Effector memory CD8-positive, alpha-beta T cell (primary cell): ENCODE measurements around the gene MAD1L1.
"Not testable (repeated sequence)": the region's sequence is repeated elsewhere in the genome, so short reads cannot be mapped to it uniquely, and the experiment has no call there.

ENCODE experiments used
- ATAC-seq: fragments of 150-1000 bp; cut with Tn5 transposase; replicated peaks from 2 replicates; pipeline ENCODE4 v1.10.0; 2021; ENCODE audit warnings: mild to moderate bottlenecking, moderate library complexity
- DNase-seq, 3 experiments: peaks; one replicate each; pipeline ENCODE4 v3.0.0; 2021
- H3K27ac Mint-ChIP-seq, 2 donors: one replicate each; pipeline ENCODE4 v1.8.0; 2022; ENCODE audit warnings: mild to moderate bottlenecking in 2 of 2, mixed read lengths in 2 of 2, moderate library complexity in 2 of 2
- H3K27me3 Mint-ChIP-seq, 2 donors: one replicate each; pipeline ENCODE4 v1.8.0; 2022; ENCODE audit warnings: mixed read lengths in 2 of 2
- H3K36me3 Mint-ChIP-seq: one replicate; pipeline ENCODE4 v1.8.0; 2022; ENCODE audit warnings: mild to moderate bottlenecking, moderate library complexity, mixed read lengths; ENCODE audit not compliant: insufficient read depth
- H3K4me1 Mint-ChIP-seq, 2 donors: one replicate each; pipeline ENCODE4 v1.8.0; 2022; ENCODE audit warnings: low read depth in 2 of 2, mixed read lengths in 2 of 2
- H3K4me3 Mint-ChIP-seq, 2 donors: one replicate each; pipeline ENCODE4 v1.8.0; 2022; ENCODE audit warnings: mild to moderate bottlenecking in 2 of 2, mixed read lengths in 2 of 2, moderate library complexity in 2 of 2
- H3K9me3 Mint-ChIP-seq, 2 donors: one replicate each; pipeline ENCODE4 v1.8.0; 2022; ENCODE audit warnings: mixed read lengths in 2 of 2

The MAD1L1 gene

DNA sequence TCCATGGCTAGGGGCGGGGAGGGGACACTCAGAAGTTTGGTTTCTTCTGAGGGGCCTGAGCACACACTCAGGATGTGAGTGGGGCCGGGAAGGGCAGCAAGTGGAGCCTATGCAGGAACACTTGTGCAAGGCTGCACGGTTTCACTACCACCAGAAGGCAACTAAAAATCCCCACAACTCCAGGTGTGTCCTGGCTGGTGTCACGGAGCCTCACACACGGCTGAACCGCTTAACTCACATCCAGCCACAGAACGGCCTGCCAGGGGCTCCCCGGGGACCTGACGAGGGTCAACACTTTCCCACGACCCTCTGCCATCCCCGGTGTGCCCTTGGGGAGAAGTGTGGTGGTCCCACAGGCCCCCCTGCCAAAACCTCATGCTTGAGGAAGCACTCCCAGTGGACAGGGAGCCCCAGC lies 388.8 kb downstream of the MAD1L1 start:
- DNase-seq, result no peak
- no peaks in the 10 kb centered on the region for H3K9me3 Mint-ChIP-seq
- no peak for ATAC-seq
- H3K36me3 Mint-ChIP-seq, result peaks cover 17% of the 10 kb centered on the region
- no peak overlapping the region for H3K27ac Mint-ChIP-seq
- H3K4me3 Mint-ChIP-seq, result no peak overlapping the region
- H3K27me3 Mint-ChIP-seq, result no peaks in the 10 kb centered on the region
- H3K4me1 Mint-ChIP-seq, result peaks cover 4 to 19% of the 10 kb centered on the region in 2 donors

- Mint-ChIP-seq H3K4me1 (peaks cover 4 to 16% of the 10 kb centered on the region in 2 donors), H3K36me3 (peaks cover 17% of the 10 kb centered on the region), H3K27me3 (no peaks in the 10 kb centered on the region), H3K9me3 (no peaks in the 10 kb centered on the region), H3K4me3 (no peak overlapping the region), H3K27ac (no peak overlapping the region)
- ATAC-seq, result no peak
- DNase-seq, result no peak
Observed at GRCh38 chr7:1843271-1843861, 389.4 kb downstream of the MAD1L1 start.

GRCh38 chr7:1842321-1843221 lies 390.2 kb downstream of the MAD1L1 start:
- no peak for DNase-seq
- ATAC-seq, result no peak
- H3K27ac Mint-ChIP-seq, result peak overlapping the region in 1 of 2 donors; percentile 80
- H3K27me3 Mint-ChIP-seq, result no peaks in the 10 kb centered on the region
- H3K9me3 Mint-ChIP-seq, result no peaks in the 10 kb centered on the region
- H3K4me1 Mint-ChIP-seq, result peaks cover 5 to 21% of the 10 kb centered on the region in 2 donors
- H3K4me3 Mint-ChIP-seq, result no peak overlapping the region
- H3K36me3 Mint-ChIP-seq, result peaks cover 23% of the 10 kb centered on the region

DNA sequence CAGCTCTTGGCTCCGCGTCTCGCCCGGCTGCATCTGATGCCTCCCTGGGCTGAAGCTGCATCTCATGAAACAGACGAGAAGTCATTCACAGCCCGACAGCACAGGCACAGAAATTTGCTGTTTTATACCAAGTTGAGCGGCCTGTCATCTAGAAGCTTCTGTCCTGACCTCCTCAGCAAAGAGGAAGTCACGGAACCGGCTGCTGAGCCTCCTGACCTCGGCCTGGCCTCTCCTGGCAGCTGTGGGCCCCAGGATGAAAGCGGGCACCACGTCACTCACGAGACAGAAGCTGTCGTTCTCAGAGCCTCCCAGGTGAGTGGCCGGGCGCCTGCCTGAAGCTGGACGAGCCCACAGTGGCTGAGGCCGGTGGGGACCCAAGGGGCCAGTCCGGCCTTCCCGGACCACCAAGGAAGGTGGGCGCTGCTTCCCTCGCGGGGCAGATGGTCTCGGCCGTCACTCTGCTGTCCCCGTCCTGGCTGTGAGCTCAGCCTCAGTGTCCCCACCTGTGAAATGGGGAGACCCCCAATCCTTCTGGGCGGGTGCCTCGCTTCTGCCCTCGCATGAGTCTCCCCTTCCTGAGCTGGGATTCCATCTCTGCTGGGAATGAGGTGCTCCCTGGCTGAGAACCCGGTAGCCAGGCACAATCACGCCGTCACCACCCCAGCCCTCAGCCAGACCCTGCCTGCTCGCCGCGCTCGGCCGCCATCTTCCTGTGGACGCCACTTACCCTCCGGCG lies 391.3 kb downstream of the MAD1L1 start:
- DNase-seq, H3K9me3 Mint-ChIP-seq, H3K4me3 Mint-ChIP-seq, ATAC-seq, H3K27me3 Mint-ChIP-seq: not testable (repeated sequence)
- Mint-ChIP-seq H3K36me3 (peaks cover 25% of the 10 kb centered on the region), H3K4me1 (peaks cover 5 to 18% of the 10 kb centered on the region in 2 donors), H3K27ac (peak overlapping the region in 1 of 2 donors; percentile 80)

- Mint-ChIP-seq H3K36me3 (peaks cover 25% of the 10 kb centered on the region), H3K4me1 (peaks cover 3 to 18% of the 10 kb centered on the region in 2 donors)
- not testable (repeated sequence) for H3K27me3 Mint-ChIP-seq, H3K27ac Mint-ChIP-seq, DNase-seq, H3K4me3 Mint-ChIP-seq, ATAC-seq, H3K9me3 Mint-ChIP-seq
Observed at GRCh38 chr7:1840744-1841143, 392.0 kb downstream of the MAD1L1 start.

- no peak overlapping the region for H3K27ac Mint-ChIP-seq
- peaks cover 0 to 2% of the 10 kb centered on the region in 2 donors for H3K9me3 Mint-ChIP-seq
- ATAC-seq (no peak), DNase-seq (no peak)
- H3K4me3 Mint-ChIP-seq, result no peak overlapping the region
- H3K27me3 Mint-ChIP-seq, result no peaks in the 10 kb centered on the region
- H3K4me1 Mint-ChIP-seq, result peaks cover 3 to 18% of the 10 kb centered on the region in 2 donors
- peaks cover 19% of the 10 kb centered on the region for H3K36me3 Mint-ChIP-seq
Observed at GRCh38 chr7:1839701-1840100, 393.0 kb downstream of the MAD1L1 start.

- H3K4me1 Mint-ChIP-seq, result peaks cover 3 to 18% of the 10 kb centered on the region in 2 donors
- not testable (repeated sequence) for DNase-seq, H3K27me3 Mint-ChIP-seq, ATAC-seq, H3K4me3 Mint-ChIP-seq, H3K9me3 Mint-ChIP-seq, H3K27ac Mint-ChIP-seq
- H3K36me3 Mint-ChIP-seq, result peaks cover 15% of the 10 kb centered on the region
Observed at GRCh38 chr7:1838911-1839531, 393.7 kb downstream of the MAD1L1 start.

DNA sequence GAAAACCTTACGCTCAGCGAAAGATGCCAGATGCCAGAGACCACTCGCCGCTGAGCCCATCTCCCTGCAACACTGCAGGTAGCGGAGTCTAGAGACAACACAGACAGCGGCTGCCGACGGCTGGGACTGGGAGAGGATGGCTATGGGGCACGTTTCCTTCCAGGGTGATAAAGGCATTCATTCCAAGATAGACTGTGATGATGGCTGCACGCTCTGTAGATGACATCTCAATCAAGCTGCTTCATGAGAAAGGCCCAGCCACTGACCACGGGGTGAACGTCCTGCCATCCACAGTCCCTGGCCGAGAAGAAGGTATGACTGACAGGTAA lies 394.2 kb downstream of the MAD1L1 start:
- Mint-ChIP-seq H3K36me3 (peaks cover 11% of the 10 kb centered on the region), H3K4me1 (peaks cover 3 to 18% of the 10 kb centered on the region in 2 donors)
- H3K4me3 Mint-ChIP-seq, H3K9me3 Mint-ChIP-seq, DNase-seq, H3K27ac Mint-ChIP-seq, H3K27me3 Mint-ChIP-seq, ATAC-seq: not testable (repeated sequence)

GRCh38 chr7:1837696-1838543 lies 394.8 kb downstream of the MAD1L1 start:
- Mint-ChIP-seq H3K4me1 (peaks cover 3 to 23% of the 10 kb centered on the region in 2 donors), H3K36me3 (peaks cover 11% of the 10 kb centered on the region)
- H3K27me3 Mint-ChIP-seq, H3K4me3 Mint-ChIP-seq, H3K9me3 Mint-ChIP-seq, ATAC-seq, H3K27ac Mint-ChIP-seq, DNase-seq: not testable (repeated sequence)

- not testable (repeated sequence) for DNase-seq, H3K27me3 Mint-ChIP-seq, H3K4me3 Mint-ChIP-seq, H3K36me3 Mint-ChIP-seq, H3K9me3 Mint-ChIP-seq, ATAC-seq, H3K27ac Mint-ChIP-seq
- H3K4me1 Mint-ChIP-seq, result peaks cover 9 to 22% of the 10 kb centered on the region in 2 donors
Observed at GRCh38 chr7:1831933-1832535, 400.7 kb downstream of the MAD1L1 start.

- DNase-seq, H3K27ac Mint-ChIP-seq, H3K4me3 Mint-ChIP-seq: not testable (repeated sequence)
Observed at GRCh38 chr7:1831471-1831870, 401.3 kb downstream of the MAD1L1 start.

GRCh38 chr7:1829668-1830067 lies 403.1 kb downstream of the MAD1L1 start:
- not testable (repeated sequence) for H3K36me3 Mint-ChIP-seq, H3K27me3 Mint-ChIP-seq, ATAC-seq, H3K9me3 Mint-ChIP-seq, H3K27ac Mint-ChIP-seq, DNase-seq, H3K4me3 Mint-ChIP-seq
- peaks cover 9 to 29% of the 10 kb centered on the region in 2 donors for H3K4me1 Mint-ChIP-seq

More at GRCh38 chr7:1831471-1831870, 401.3 kb downstream of the MAD1L1 start:
- not testable (repeated sequence) for H3K9me3 Mint-ChIP-seq, H3K36me3 Mint-ChIP-seq, ATAC-seq, H3K27me3 Mint-ChIP-seq
- peaks cover 9 to 22% of the 10 kb centered on the region in 2 donors for H3K4me1 Mint-ChIP-seq
